B cell (primary cell): ENCODE measurements around the gene GPR146. TPM values are rescaled to one million over a fixed set of nuclear protein-coding genes. Genes with fewer than 3 reads are reported as not detected.

ENCODE experiments used
- ATAC-seq: fragments of 200-7000 bp; cut with Tn5 transposase; one replicate; pipeline ENCODE4 v1.10.0; 2021; ENCODE audit warnings: low read depth, mild to moderate bottlenecking, moderate number of reproducible peaks, moderate library complexity
- CTCF ChIA-PET: fragments of 350-600 bp; sonication (Branson Sonifier 250); formaldehyde crosslinking; loops from one replicate; lab custom pipeline; 2021; ENCODE audit warnings: antibody characterized with exemption, inconsistent platforms; lab: Charles Lee
- POLR2A ChIA-PET: fragments of 350-600 bp; sonication (Branson Sonifier 250); formaldehyde crosslinking; loops from one replicate; lab custom pipeline; 2021; ENCODE audit warnings: antibody characterized with exemption; lab: Charles Lee
- DNase-seq: peaks from one replicate; pipeline ENCODE4 v3.0.0; 2013
- H2AFZ ChIP-seq: 2 replicates; pipeline ENCODE4 v1.6.1; 2012; ENCODE audit warnings: mild to moderate bottlenecking, low read depth, low read length; ENCODE audit not compliant: insufficient read depth, poor library complexity, severe bottlenecking
- H3K27ac ChIP-seq, 2 donors: 1 replicate in 1 of 2; 2 replicates in 1 of 2; pipeline ENCODE4 v1.5.1; 2012 to 2013; ENCODE audit warnings: low read length in 2 of 2, mild to moderate bottlenecking in 2 of 2, moderate library complexity in 1 of 2
- H3K27me3 ChIP-seq, 4 experiments: fragments of 200-600 bp in 1 of 4; sonication (generic) in 1 of 4; replicated peaks in 1 of 4; 1 replicate in 2 of 4; 2 replicates in 2 of 4; pipeline versions ENCODE4 v1.6.1 to v1.7.0; 2013 to 2016; ENCODE audit warnings: low read length in 3 of 4, mild to moderate bottlenecking in 2 of 4, mixed read lengths in 1 of 4, moderate library complexity in 1 of 4; ENCODE audit not compliant: insufficient read depth in 4 of 4, control insufficient read depth in 3 of 4; ENCODE audit errors: control extremely low read depth in 1 of 4
- H3K36me3 ChIP-seq, 2 experiments: replicated peaks in 1 of 2; 1 replicate in 1 of 2; 2 replicates in 1 of 2; pipeline versions ENCODE4 v1.6.1 to v1.7.1; 2013; ENCODE audit warnings: low read length in 1 of 2; ENCODE audit not compliant: insufficient read depth in 2 of 2, control insufficient read depth in 1 of 2; ENCODE audit errors: control extremely low read depth in 1 of 2, extremely low read depth in 1 of 2
- H3K4me1 ChIP-seq, 2 donors: fragments of 200-600 bp in 1 of 2; sonication (generic) in 1 of 2; 1 replicate in 1 of 2; 2 replicates in 1 of 2; pipeline versions ENCODE4 v1.5.1 to v1.6.1; 2013 to 2017; ENCODE audit warnings: low read length in 2 of 2; ENCODE audit not compliant: control insufficient read depth in 2 of 2, insufficient read depth in 2 of 2
- H3K4me2 ChIP-seq: replicated peaks from 2 replicates; pipeline ENCODE3; 2012; ENCODE audit warnings: mild to moderate bottlenecking, low read depth, low read length; ENCODE audit not compliant: poor library complexity, severe bottlenecking
- H3K4me3 ChIP-seq, 5 experiments: fragments of 200-600 bp in 1 of 5; sonication (generic) in 1 of 5; 1 replicate in 3 of 5; 2 replicates in 2 of 5; pipeline versions ENCODE4 v1.5.1 to v1.7.0; 2011 to 2016; ENCODE audit warnings: low read length in 4 of 5, mild to moderate bottlenecking in 4 of 5, low read depth in 2 of 5, control low read depth in 1 of 5, moderate library complexity in 1 of 5; ENCODE audit not compliant: insufficient read depth in 1 of 5; ENCODE audit errors: control extremely low read depth in 1 of 5, extremely low read depth in 1 of 5
- H3K79me2 ChIP-seq: fragments of 200-600 bp; sonication (generic); one replicate; pipeline ENCODE4 v1.6.0; 2016; ENCODE audit warnings: low read length; ENCODE audit not compliant: control insufficient read depth, insufficient read depth
- H3K9ac ChIP-seq: fragments of 200-600 bp; sonication (generic); 2 replicates; pipeline ENCODE4 v1.6.1; 2017; ENCODE audit warnings: mild to moderate bottlenecking, low read length, moderate library complexity
- H3K9me3 ChIP-seq, 3 donors: one replicate each; pipeline versions ENCODE4 v1.6.1 to v1.7.1; 2013; ENCODE audit warnings: low read length in 2 of 3; ENCODE audit not compliant: control insufficient read depth in 2 of 3, insufficient read depth in 1 of 3; ENCODE audit errors: control extremely low read depth in 1 of 3
- H4K20me1 ChIP-seq: 2 replicates; pipeline ENCODE4 v1.6.0; 2012; ENCODE audit warnings: mild to moderate bottlenecking, low read length; ENCODE audit not compliant: insufficient read depth, control insufficient read depth, poor library complexity, severe bottlenecking
- H3K27ac Mint-ChIP-seq: one replicate; pipeline ENCODE4 v1.8.0; 2021; ENCODE audit warnings: mixed read lengths
- H3K27me3 Mint-ChIP-seq: one replicate; pipeline ENCODE4 v1.8.0; 2021; ENCODE audit warnings: mixed read lengths
- H3K4me1 Mint-ChIP-seq: one replicate; pipeline ENCODE4 v1.8.0; 2021; ENCODE audit warnings: mixed read lengths
- H3K4me3 Mint-ChIP-seq: one replicate; pipeline ENCODE4 v1.8.0; 2021; ENCODE audit warnings: mixed read lengths
- H3K9me3 Mint-ChIP-seq: one replicate; pipeline ENCODE4 v1.8.0; 2022; ENCODE audit warnings: mixed read lengths; ENCODE audit not compliant: insufficient read depth
- CTCF ChIP-seq: fragments of 200-600 bp; IDR thresholded peaks from one replicate; pipeline ENCODE4 v1.8.0; 2022; ENCODE audit warnings: antibody characterized with exemption, mild to moderate bottlenecking
- EZH2 ChIP-seq: IDR thresholded peaks from 2 replicates; pipeline ENCODE4 v1.6.1; 2012; ENCODE audit warnings: borderline replicate concordance, low read depth, mild to moderate bottlenecking, moderate library complexity, low read length; ENCODE audit not compliant: insufficient read depth, poor library complexity, severe bottlenecking
- WGBS: methylation state at CpG from one replicate; pipeline ENCODE4 v1.1.5; 2013; ENCODE audit warnings: missing lambda C conversion rate; ENCODE audit not compliant: insufficient coverage; 5-methylcytosine and 5-hydroxymethylcytosine counted together
- intact Hi-C: fragments of 100-400 bp; cut with micrococcal nuclease; formaldehyde crosslinking; loops from one replicate; pipeline ENCODE4 v1.10.0; 2022
- polyA plus RNA-seq: library from polyadenylated mRNA; depleted of rRNA; stranded (reverse); fragments of >200 nt; gene quantifications from 2 replicates; pipeline ENCODE4 v1.2.3, GENCODE V29; 2012
- total RNA-seq, 2 donors: library from RNA; stranded (reverse); fragments of 120-200 nt in 1 of 2; gene quantifications; 1 replicate in 1 of 2; 2 replicates in 1 of 2; pipeline versions ENCODE4 v1.2.3 to v1.2.4, GENCODE V29; 2013 to 2022

GPR146 gene
- total and polyA plus RNA-seq, 2 donors (not counting 1 experiment from before 2014, with no cell fraction given), result 4.2 to 45.4 TPM

- peaks cover 17 to 26% of the 10 kb centered on the region in 2 donors for H3K4me1 ChIP-seq
- ChIA-PET POLR2A (interaction anchor here (0.5 kb wide), 1 partner anchor 8 kb away, joined by 4 read pairs; no protein-coding TSS in a partner anchor), CTCF (interaction anchor here (1.0 kb wide), 1 partner anchor 18 kb away, joined by 3 read pairs; no protein-coding TSS in a partner anchor)
- H3K27ac ChIP-seq, result no peak overlapping the region
- H3K27me3 ChIP-seq, result no peaks in the 10 kb centered on the region
- Mint-ChIP-seq H3K4me3 (no peak overlapping the region), H3K27me3 (no peaks in the 10 kb centered on the region), H3K4me1 (peaks cover 51% of the 10 kb centered on the region), H3K27ac (no peak overlapping the region), H3K9me3 (no peaks in the 10 kb centered on the region)
- H3K9me3 ChIP-seq, result peaks cover 0 to 9% (median 0%) of the 10 kb centered on the region in 3 donors
- no peak for TF ChIP-seq CTCF
- no peak for TF ChIP-seq EZH2
- no peak overlapping the region for H2AFZ ChIP-seq
- H3K4me3 ChIP-seq, result no peak overlapping the region
- H3K36me3 ChIP-seq, result peaks cover 0 to 24% of the 10 kb centered on the region in 2 experiments
- H3K79me2 ChIP-seq, result peaks cover 86% of the 10 kb centered on the region
- ATAC-seq, result no peak
- no peak overlapping the region for H3K4me2 ChIP-seq
- no peak overlapping the region for H3K9ac ChIP-seq
- no peak for DNase-seq
- WGBS, result 98% methylated on average over 7 of the region's 11 CpGs
- H4K20me1 ChIP-seq, result peaks cover 93% of the 10 kb centered on the region
- intact Hi-C loops, result no loop called here
These were observed 30.8 kb upstream of the GPR146 start for GRCh38 chr7:1013581-1013980.

- no peak overlapping the region for H3K4me3 Mint-ChIP-seq
- peaks cover 0 to 17% of the 10 kb centered on the region in 2 experiments for H3K36me3 ChIP-seq
- WGBS, result 90% methylated on average over 20 of the region's 20 CpGs
- no peaks in the 10 kb centered on the region for H3K27me3 ChIP-seq
- no peak overlapping the region for H3K9ac ChIP-seq
- H3K9me3 Mint-ChIP-seq, result no peaks in the 10 kb centered on the region
- no peak for TF ChIP-seq EZH2
- no peak for TF ChIP-seq CTCF
- H3K4me3 ChIP-seq, result no peak overlapping the region
- H4K20me1 ChIP-seq, result peaks cover 92% of the 10 kb centered on the region
- H3K4me2 ChIP-seq, result no peak overlapping the region
- intact Hi-C loops, result no loop called here
- H3K4me1 Mint-ChIP-seq, result peaks cover 54% of the 10 kb centered on the region
- ChIA-PET CTCF (no interaction called here), POLR2A (no interaction called here)
- H3K27ac ChIP-seq, result no peak overlapping the region
- H3K27me3 Mint-ChIP-seq, result no peaks in the 10 kb centered on the region
- DNase-seq (no peak), ATAC-seq (no peak)
- peaks cover 17 to 29% of the 10 kb centered on the region in 2 donors for H3K4me1 ChIP-seq
- peaks cover 91% of the 10 kb centered on the region for H3K79me2 ChIP-seq
- peaks cover 0 to 4% (median 0%) of the 10 kb centered on the region in 3 donors for H3K9me3 ChIP-seq
- peak overlapping the region; percentile 15 for H3K27ac Mint-ChIP-seq
- no peak overlapping the region for H2AFZ ChIP-seq
These were observed 29.7 kb upstream of the GPR146 start for GRCh38 chr7:1014681-1015080.
